HUES48 (cell line): Measurements from ENCODE around the gene SPOCK1.
"Not testable (repeated sequence)": the region's sequence is repeated elsewhere in the genome, so short reads cannot be mapped to it uniquely, and the experiment has no call there.

Source experiments
- H3K27ac ChIP-seq: one replicate; pipeline ENCODE4 v1.7.0; 2013; ENCODE audit warnings: low read depth, low read length, inconsistent platforms
- H3K27me3 ChIP-seq: 2 replicates; pipeline ENCODE4 v1.6.1; 2013; ENCODE audit warnings: mild to moderate bottlenecking, low read length; ENCODE audit not compliant: control insufficient read depth, insufficient read depth
- H3K36me3 ChIP-seq: 2 replicates; pipeline ENCODE4 v1.6.1; 2013; ENCODE audit warnings: low read length; ENCODE audit not compliant: control insufficient read depth, insufficient read depth
- H3K4me1 ChIP-seq: 2 replicates; pipeline ENCODE4 v1.6.1; 2013; ENCODE audit warnings: mild to moderate bottlenecking, low read length; ENCODE audit not compliant: control insufficient read depth, insufficient read depth
- H3K4me3 ChIP-seq: 2 replicates; pipeline ENCODE4 v1.5.1; 2013; ENCODE audit warnings: mild to moderate bottlenecking, low read depth, low read length
- H3K9ac ChIP-seq: 2 replicates; pipeline ENCODE4 v1.6.1; 2013; ENCODE audit warnings: mild to moderate bottlenecking, low read depth, low read length, moderate library complexity
- H3K9me3 ChIP-seq: 2 replicates; pipeline ENCODE4 v1.6.1; 2013; ENCODE audit warnings: low read length; ENCODE audit not compliant: control insufficient read depth, insufficient read depth

The SPOCK1 gene

GRCh38 chr5:137264573-137264972 lies 234.6 kb downstream of the SPOCK1 start:
- no peaks in the 10 kb centered on the region for H3K9me3 ChIP-seq
- H3K27me3 ChIP-seq: no peaks in the 10 kb centered on the region
- H3K4me1 ChIP-seq: no peaks in the 10 kb centered on the region
- no peak overlapping the region for H3K9ac ChIP-seq
- no peak overlapping the region for H3K4me3 ChIP-seq
- H3K36me3 ChIP-seq: no peaks in the 10 kb centered on the region
- no peak overlapping the region for H3K27ac ChIP-seq

GRCh38 chr5:137264041-137264440 lies 235.1 kb downstream of the SPOCK1 start:
- no peak overlapping the region for H3K27ac ChIP-seq
- no peak overlapping the region for H3K9ac ChIP-seq
- no peaks in the 10 kb centered on the region for H3K4me1 ChIP-seq
- H3K36me3 ChIP-seq: no peaks in the 10 kb centered on the region
- no peaks in the 10 kb centered on the region for H3K9me3 ChIP-seq
- no peaks in the 10 kb centered on the region for H3K27me3 ChIP-seq
- no peak overlapping the region for H3K4me3 ChIP-seq

GRCh38 chr5:137263371-137264005 lies 235.6 kb downstream of the SPOCK1 start:
- Histone ChIP-seq H3K9ac (no peak overlapping the region), H3K27ac (no peak overlapping the region), H3K36me3 (no peaks in the 10 kb centered on the region), H3K4me3 (no peak overlapping the region), H3K9me3 (no peaks in the 10 kb centered on the region), H3K27me3 (no peaks in the 10 kb centered on the region), H3K4me1 (no peaks in the 10 kb centered on the region)

DNA sequence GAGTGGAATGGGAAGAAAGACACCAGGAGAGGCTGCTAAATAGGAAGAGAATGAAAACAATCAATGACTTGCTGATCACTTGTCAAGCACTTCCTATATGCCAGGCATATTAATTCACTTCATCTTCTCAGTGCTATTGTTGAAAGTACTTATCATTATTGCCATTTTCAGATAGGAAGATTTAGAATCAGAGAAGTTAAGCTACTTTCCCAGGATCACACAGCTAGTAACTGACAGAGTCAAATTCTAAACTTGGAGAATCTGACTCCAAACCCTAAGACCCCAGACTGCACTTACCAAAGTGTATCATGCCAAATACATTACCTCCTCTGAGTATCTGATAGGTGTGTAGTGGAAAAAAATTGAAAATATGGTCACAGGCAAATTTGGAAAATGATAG lies 236.3 kb downstream of the SPOCK1 start:
- Histone ChIP-seq H3K9me3 (no peaks in the 10 kb centered on the region), H3K4me3 (no peak overlapping the region), H3K4me1 (no peaks in the 10 kb centered on the region), H3K36me3 (no peaks in the 10 kb centered on the region), H3K27ac (no peak overlapping the region), H3K27me3 (no peaks in the 10 kb centered on the region), H3K9ac (no peak overlapping the region)

GRCh38 chr5:137260820-137261695 lies 238.1 kb downstream of the SPOCK1 start:
- Histone ChIP-seq H3K4me3 (no peak overlapping the region), H3K9ac (no peak overlapping the region), H3K9me3 (no peaks in the 10 kb centered on the region), H3K36me3 (no peaks in the 10 kb centered on the region), H3K27me3 (no peaks in the 10 kb centered on the region), H3K27ac (no peak overlapping the region), H3K4me1 (no peaks in the 10 kb centered on the region)

- not testable (repeated sequence) for H3K36me3 ChIP-seq, H3K27ac ChIP-seq, H3K9me3 ChIP-seq, H3K9ac ChIP-seq, H3K4me1 ChIP-seq, H3K4me3 ChIP-seq, H3K27me3 ChIP-seq
These were observed 240.0 kb downstream of the SPOCK1 start for GRCh38 chr5:137259115-137259514.

GRCh38 chr5:137254119-137255090 lies 244.7 kb downstream of the SPOCK1 start:
- Histone ChIP-seq H3K4me3 (no peak overlapping the region), H3K9ac (no peak overlapping the region), H3K4me1 (no peaks in the 10 kb centered on the region), H3K27ac (no peak overlapping the region), H3K36me3 (no peaks in the 10 kb centered on the region), H3K27me3 (no peaks in the 10 kb centered on the region), H3K9me3 (no peaks in the 10 kb centered on the region)

DNA sequence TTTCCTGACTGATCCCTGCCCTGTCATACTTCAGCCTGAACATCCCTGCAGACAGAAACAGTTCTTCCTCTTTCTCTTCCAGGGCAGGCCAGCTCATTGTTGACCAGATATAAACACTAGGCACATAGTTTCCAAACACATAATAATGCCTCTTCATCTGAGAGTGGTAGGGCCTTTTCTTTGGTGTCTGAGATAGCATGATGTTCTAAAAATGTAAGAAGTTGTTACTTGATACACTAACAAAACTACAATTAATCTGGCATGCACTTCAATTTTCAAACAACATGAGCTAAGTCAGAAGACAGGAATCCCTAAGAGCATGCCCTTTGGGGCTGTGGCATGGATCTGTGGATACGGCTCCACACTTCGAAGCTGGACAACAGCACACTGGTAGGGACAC lies 246.6 kb downstream of the SPOCK1 start:
- Histone ChIP-seq H3K27ac (no peak overlapping the region), H3K27me3 (no peaks in the 10 kb centered on the region), H3K9ac (no peak overlapping the region), H3K4me1 (no peaks in the 10 kb centered on the region), H3K9me3 (no peaks in the 10 kb centered on the region), H3K4me3 (no peak overlapping the region), H3K36me3 (no peaks in the 10 kb centered on the region)

DNA sequence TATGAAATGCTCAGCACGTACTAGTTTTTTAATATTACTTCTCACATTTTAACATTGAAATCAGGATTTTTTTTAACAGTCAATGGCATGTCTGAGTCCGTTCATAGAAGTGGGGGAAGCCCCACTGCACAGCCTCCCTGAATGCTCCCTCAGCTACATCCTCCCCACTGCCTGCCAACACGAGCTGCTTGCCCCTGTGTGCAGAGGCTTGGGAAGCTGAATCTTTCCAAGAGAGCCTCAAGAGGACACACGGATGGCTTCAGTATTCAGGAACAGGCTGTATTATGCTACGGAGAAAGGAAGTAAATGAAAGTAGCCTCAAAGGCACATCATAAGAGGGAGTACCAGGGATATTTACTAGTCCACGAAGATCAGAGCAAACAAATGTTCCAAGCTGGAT lies 248.7 kb downstream of the SPOCK1 start:
- H3K9ac ChIP-seq: no peak overlapping the region
- H3K9me3 ChIP-seq: no peaks in the 10 kb centered on the region
- no peaks in the 10 kb centered on the region for H3K36me3 ChIP-seq
- H3K27me3 ChIP-seq: no peaks in the 10 kb centered on the region
- H3K27ac ChIP-seq: no peak overlapping the region
- no peak overlapping the region for H3K4me3 ChIP-seq
- H3K4me1 ChIP-seq: no peaks in the 10 kb centered on the region

- H3K36me3 ChIP-seq: no peaks in the 10 kb centered on the region
- no peak overlapping the region for H3K4me3 ChIP-seq
- no peaks in the 10 kb centered on the region for H3K9me3 ChIP-seq
- no peaks in the 10 kb centered on the region for H3K4me1 ChIP-seq
- H3K9ac ChIP-seq: no peak overlapping the region
- no peak overlapping the region for H3K27ac ChIP-seq
- H3K27me3 ChIP-seq: no peaks in the 10 kb centered on the region
These were observed 250.6 kb downstream of the SPOCK1 start for GRCh38 chr5:137248527-137248926.
